ENCODE data around the gene SLC38A4. TPM values are rescaled to one million over a fixed set of nuclear protein-coding genes. Genes with fewer than 3 reads are reported as not detected.

SLC38A4 gene
- total RNA-seq, 1 donor from 2014 or later: not detected

- Mint-ChIP-seq H3K27ac (no peak overlapping the region), H3K36me3 (ENCODE audit: low read depth) (no peaks in the 10 kb centered on the region), H3K4me1 (no peaks in the 10 kb centered on the region), H3K4me3 (no peak overlapping the region), H3K27me3 (peaks cover 6% of the 10 kb centered on the region), H3K9me3 (peaks cover 6% of the 10 kb centered on the region)
- DNase-seq: no peak
- intact Hi-C loops (cut with micrococcal nuclease): no loop called here
Measured at GRCh38 chr12:46800160-46800559, 25.6 kb downstream of the SLC38A4 start.

- Mint-ChIP-seq H3K27ac (no peak overlapping the region), H3K27me3 (peaks cover 6% of the 10 kb centered on the region), H3K9me3 (peaks cover 6% of the 10 kb centered on the region), H3K4me3 (no peak overlapping the region), H3K36me3 (ENCODE audit: low read depth) (no peaks in the 10 kb centered on the region), H3K4me1 (peaks cover 3% of the 10 kb centered on the region)
- intact Hi-C loops (cut with micrococcal nuclease): no loop called here
- no peak for DNase-seq
Measured at GRCh38 chr12:46798648-46799047, 27.1 kb downstream of the SLC38A4 start.

GRCh38 chr12:46798056-46798455, 27.7 kb downstream of the SLC38A4 start:
- intact Hi-C loops (cut with micrococcal nuclease): no loop called here

GRCh38 chr12:46795988-46796387, 29.8 kb downstream of the SLC38A4 start:
- Mint-ChIP-seq H3K27me3 (no peaks in the 10 kb centered on the region), H3K36me3 (ENCODE audit: low read depth) (no peaks in the 10 kb centered on the region), H3K9me3 (peaks cover 21% of the 10 kb centered on the region), H3K27ac (no peak overlapping the region), H3K4me1 (peaks cover 3% of the 10 kb centered on the region), H3K4me3 (no peak overlapping the region)
- no peak for DNase-seq
- intact Hi-C loops (cut with micrococcal nuclease): loop anchor here (2.0 kb wide), 1 partner anchor 33 kb away; no protein-coding TSS in a partner anchor

More at GRCh38 chr12:46798056-46798455, 27.7 kb downstream of the SLC38A4 start:
- Mint-ChIP-seq H3K27me3 (peaks cover 5% of the 10 kb centered on the region), H3K9me3 (peaks cover 10% of the 10 kb centered on the region), H3K27ac (no peak overlapping the region), H3K36me3 (ENCODE audit: low read depth) (no peaks in the 10 kb centered on the region), H3K4me3 (no peak overlapping the region), H3K4me1 (peaks cover 3% of the 10 kb centered on the region)
- DNase-seq: no peak

GRCh38 chr12:46794593-46795190, 31.1 kb downstream of the SLC38A4 start:
- Mint-ChIP-seq H3K36me3 (ENCODE audit: low read depth) (no peaks in the 10 kb centered on the region), H3K27me3 (no peaks in the 10 kb centered on the region), H3K4me3 (peak overlapping the region; percentile 2), H3K4me1 (peaks cover 5% of the 10 kb centered on the region), H3K27ac (peak overlapping the region; percentile 30), H3K9me3 (peaks cover 21% of the 10 kb centered on the region)
- intact Hi-C loops (cut with micrococcal nuclease): loop anchor here (2.0 kb wide), 1 partner anchor 32 kb away; no protein-coding TSS in a partner anchor
- DNase-seq: no peak

- no peaks in the 10 kb centered on the region for H3K27me3 Mint-ChIP-seq
- peaks cover 16% of the 10 kb centered on the region for H3K9me3 Mint-ChIP-seq
- H3K4me3 Mint-ChIP-seq: no peak overlapping the region
- intact Hi-C loops (cut with micrococcal nuclease): no loop called here
- DNase-seq: no peak
- H3K27ac Mint-ChIP-seq: no peak overlapping the region
- H3K4me1 Mint-ChIP-seq: peaks cover 8% of the 10 kb centered on the region
- H3K36me3 Mint-ChIP-seq (ENCODE audit: low read depth): no peaks in the 10 kb centered on the region
Measured at GRCh38 chr12:46792925-46793324, 32.9 kb downstream of the SLC38A4 start.

GRCh38 chr12:46790066-46790465, 35.7 kb downstream of the SLC38A4 start:
- no peak for DNase-seq
- Mint-ChIP-seq H3K4me3 (no peak overlapping the region), H3K4me1 (peaks cover 8% of the 10 kb centered on the region), H3K9me3 (peaks cover 14% of the 10 kb centered on the region), H3K27me3 (no peaks in the 10 kb centered on the region), H3K36me3 (ENCODE audit: low read depth) (no peaks in the 10 kb centered on the region), H3K27ac (no peak overlapping the region)
- intact Hi-C loops (cut with micrococcal nuclease): no loop called here

- no peaks in the 10 kb centered on the region for H3K27me3 Mint-ChIP-seq
- no peaks in the 10 kb centered on the region for H3K36me3 Mint-ChIP-seq (ENCODE audit: low read depth)
- peaks cover 13% of the 10 kb centered on the region for H3K9me3 Mint-ChIP-seq
- H3K27ac Mint-ChIP-seq: no peak overlapping the region
- intact Hi-C loops (cut with micrococcal nuclease): no loop called here
- peaks cover 5% of the 10 kb centered on the region for H3K4me1 Mint-ChIP-seq
- DNase-seq: no peak
- no peak overlapping the region for H3K4me3 Mint-ChIP-seq
Measured at GRCh38 chr12:46788072-46788887, 37.5 kb downstream of the SLC38A4 start.

GRCh38 chr12:46787496-46788055, 38.2 kb downstream of the SLC38A4 start:
- no peak overlapping the region for H3K4me3 Mint-ChIP-seq
- H3K4me1 Mint-ChIP-seq: peaks cover 5% of the 10 kb centered on the region
- no peak for DNase-seq
- peaks cover 13% of the 10 kb centered on the region for H3K9me3 Mint-ChIP-seq
- H3K27ac Mint-ChIP-seq: no peak overlapping the region
- H3K36me3 Mint-ChIP-seq (ENCODE audit: low read depth): no peaks in the 10 kb centered on the region
- H3K27me3 Mint-ChIP-seq: peaks cover 2% of the 10 kb centered on the region
- intact Hi-C loops (cut with micrococcal nuclease): no loop called here

GRCh38 chr12:46786774-46787173, 39.0 kb downstream of the SLC38A4 start:
- no peak for DNase-seq
- H3K27me3 Mint-ChIP-seq: peaks cover 2% of the 10 kb centered on the region
- H3K4me1 Mint-ChIP-seq: peaks cover 5% of the 10 kb centered on the region
- intact Hi-C loops (cut with micrococcal nuclease): no loop called here
- peaks cover 7% of the 10 kb centered on the region for H3K9me3 Mint-ChIP-seq
- H3K36me3 Mint-ChIP-seq (ENCODE audit: low read depth): no peaks in the 10 kb centered on the region
- H3K4me3 Mint-ChIP-seq: no peak overlapping the region
- H3K27ac Mint-ChIP-seq: no peak overlapping the region

- Mint-ChIP-seq H3K9me3 (peaks cover 3% of the 10 kb centered on the region), H3K27ac (no peak overlapping the region), H3K4me1 (peaks cover 5% of the 10 kb centered on the region), H3K4me3 (no peak overlapping the region), H3K27me3 (peaks cover 6% of the 10 kb centered on the region), H3K36me3 (ENCODE audit: low read depth) (no peaks in the 10 kb centered on the region)
- intact Hi-C loops (cut with micrococcal nuclease): no loop called here
- DNase-seq: no peak
Measured at GRCh38 chr12:46785382-46785781, 40.4 kb downstream of the SLC38A4 start.

- Mint-ChIP-seq H3K4me3 (no peak overlapping the region), H3K27ac (no peak overlapping the region), H3K27me3 (peaks cover 6% of the 10 kb centered on the region), H3K4me1 (peaks cover 3% of the 10 kb centered on the region), H3K36me3 (ENCODE audit: low read depth) (no peaks in the 10 kb centered on the region), H3K9me3 (peaks cover 3% of the 10 kb centered on the region)
- DNase-seq: no peak
- intact Hi-C loops (cut with micrococcal nuclease): no loop called here
Measured at GRCh38 chr12:46783871-46784270, 41.9 kb downstream of the SLC38A4 start.

- no peak for DNase-seq
- Mint-ChIP-seq H3K4me1 (no peaks in the 10 kb centered on the region), H3K27ac (no peak overlapping the region), H3K36me3 (ENCODE audit: low read depth) (no peaks in the 10 kb centered on the region), H3K27me3 (peaks cover 6% of the 10 kb centered on the region), H3K4me3 (no peak overlapping the region), H3K9me3 (peaks cover 3% of the 10 kb centered on the region)
- intact Hi-C loops (cut with micrococcal nuclease): no loop called here
Measured at GRCh38 chr12:46779879-46780278, 45.9 kb downstream of the SLC38A4 start.

GRCh38 chr12:46779063-46779462, 46.7 kb downstream of the SLC38A4 start:
- DNase-seq: no peak
- intact Hi-C loops (cut with micrococcal nuclease): no loop called here
- H3K27ac Mint-ChIP-seq: no peak overlapping the region
- peaks cover 6% of the 10 kb centered on the region for H3K27me3 Mint-ChIP-seq
- no peaks in the 10 kb centered on the region for H3K4me1 Mint-ChIP-seq
- H3K9me3 Mint-ChIP-seq: peaks cover 3% of the 10 kb centered on the region
- H3K4me3 Mint-ChIP-seq: no peak overlapping the region
- H3K36me3 Mint-ChIP-seq (ENCODE audit: low read depth): no peaks in the 10 kb centered on the region

All from activated CD4-positive, alpha-beta T cell treated with anti-CD3 and anti-CD28 coated beads, Interleukin-2, amount 10 ng/mL, durations not matched to agents 24 days and 14 days (primary cell).